HCT116 (cell line): Measurements from ENCODE around the gene CYSTM1. TPM values are rescaled to one million over a fixed set of nuclear protein-coding genes. Genes with fewer than 3 reads are reported as not detected.
A peak's percentile ranks its signal among the peaks of the same experiment; 100 is the strongest.

Experiments used
- ATAC-seq: fragments of 200-7000 bp; cut with Tn5 transposase; 2 replicates; pipeline ENCODE4 v1.9.1; 2020; ENCODE audit warnings: mild to moderate bottlenecking, moderate library complexity
- BruUV-seq: library from RNA; stranded (reverse); fragments of 400-500 nt; replicated peaks from 2 replicates; lab custom pipeline; 2021; lab: Mats Ljungman, UMichigan
- CTCF ChIA-PET: fragments of 300-600 bp; sonication (Branson Sonifier 250); formaldehyde crosslinking; loops from one replicate; lab custom pipeline; 2021; ENCODE audit warnings: antibody characterized with exemption; lab: Charles Lee
- POLR2A ChIA-PET: fragments of 300-600, 350-600 bp; sonication (Branson Sonifier 250); formaldehyde crosslinking; loops from one replicate; lab custom pipeline; 2021; ENCODE audit warnings: antibody characterized with exemption; lab: Charles Lee
- RAD21 ChIA-PET, 2 experiments: fragments of 300-600 bp; sonication (Branson Sonifier 250); formaldehyde crosslinking; loops; one replicate each; lab custom pipeline; 2023; ENCODE audit warnings: low total read pairs in 2 of 2; ENCODE audit not compliant: uncharacterized antibody in 2 of 2, unreplicated experiment in 2 of 2, low non-redundant PET in 1 of 2; lab: Charles Lee
- DNase-seq: peaks from one replicate; pipeline ENCODE4 v3.0.0-alpha.2; 2010; ENCODE audit warnings: low read depth, low spot score
- H2AFZ ChIP-seq: fragments of 200-600 bp; shearing (Covaris generic), sonication (generic); 2 replicates; pipeline ENCODE4 v1.6.1; 2017; ENCODE audit warnings: low read depth, mixed run types, mixed read lengths, antibody characterized with exemption, low read length; ENCODE audit not compliant: poor library complexity, severe bottlenecking
- H3K27ac ChIP-seq: 2 replicates; pipeline ENCODE4 v1.5.1; 2012; ENCODE audit warnings: low read depth, low read length
- H3K27me3 ChIP-seq: fragments of 200-600 bp; sonication (generic); 2 replicates; pipeline ENCODE4 v1.6.1; 2016; ENCODE audit warnings: mixed run types, low read length, mixed read lengths; ENCODE audit not compliant: insufficient read depth
- H3K36me3 ChIP-seq, 2 experiments: fragments of 200-500 bp in 1 of 2; fragments of 200-600 bp in 1 of 2; sonication (Bioruptor generic) in 1 of 2; sonication (generic) in 1 of 2; 2 replicates each; pipeline versions ENCODE4 v1.5.1 to v1.6.1; 2014 to 2016; ENCODE audit warnings: low read length in 2 of 2, inconsistent platforms in 1 of 2, mixed read lengths in 1 of 2, mixed run types in 1 of 2; ENCODE audit not compliant: insufficient read depth in 2 of 2, control insufficient read depth in 1 of 2
- H3K4me1 ChIP-seq, 2 experiments: fragments of 200-600 bp in 1 of 2; sonication (generic) in 1 of 2; 2 replicates each; pipeline versions ENCODE4 v1.5.1 to v1.6.1; 2012 to 2017; ENCODE audit warnings: low read length in 2 of 2, inconsistent platforms in 1 of 2, mild to moderate bottlenecking in 1 of 2, mixed read lengths in 1 of 2, mixed run types in 1 of 2, moderate library complexity in 1 of 2; ENCODE audit not compliant: insufficient read depth in 2 of 2, control insufficient read depth in 1 of 2
- H3K4me2 ChIP-seq: fragments of 200-600 bp; sonication (generic); 2 replicates; pipeline ENCODE4 v1.6.1; 2017; ENCODE audit warnings: mixed run types, low read length, mixed read lengths
- H3K4me3 ChIP-seq, 2 experiments: fragments of 200-600 bp in 1 of 2; sonication (generic) in 1 of 2; replicated peaks in 1 of 2; 2 replicates each; pipeline ENCODE4 v1.5.1; 2011 to 2016; ENCODE audit warnings: low read length in 2 of 2, control low read depth in 1 of 2, low read depth in 1 of 2, mild to moderate bottlenecking in 1 of 2, mixed read lengths in 1 of 2, mixed run types in 1 of 2
- H3K79me2 ChIP-seq: fragments of 200-600 bp; sonication (generic); 2 replicates; pipeline ENCODE4 v1.6.1; 2017; ENCODE audit warnings: mild to moderate bottlenecking, mixed run types, low read length, moderate library complexity, mixed read lengths; ENCODE audit not compliant: insufficient read depth
- H3K9ac ChIP-seq: fragments of 200-600 bp; sonication (generic); 2 replicates; pipeline ENCODE4 v1.6.1; 2016; ENCODE audit warnings: low read length, mixed read lengths
- H3K9me2 ChIP-seq: fragments of 200-600 bp; sonication (generic), shearing (Covaris generic); 2 replicates; pipeline ENCODE4 v1.6.1; 2017; ENCODE audit warnings: mixed run types, mild to moderate bottlenecking, moderate library complexity; ENCODE audit not compliant: insufficient read depth
- H3K9me3 ChIP-seq, 2 experiments: fragments of 200-500 bp in 1 of 2; fragments of 200-600 bp in 1 of 2; sonication (Bioruptor generic) in 1 of 2; sonication (generic) in 1 of 2; 2 replicates each; pipeline ENCODE4 v1.6.1; 2014 to 2017; ENCODE audit warnings: low read length in 2 of 2, mixed read lengths in 2 of 2, inconsistent platforms in 1 of 2, low read depth in 1 of 2, mild to moderate bottlenecking in 1 of 2, mixed run types in 1 of 2, moderate library complexity in 1 of 2; ENCODE audit not compliant: control insufficient read depth in 1 of 2, insufficient read depth in 1 of 2
- H4K20me1 ChIP-seq: fragments of 200-600 bp; sonication (generic), shearing (Covaris generic); 2 replicates; pipeline ENCODE4 v1.6.1; 2017; ENCODE audit warnings: mixed run types, mild to moderate bottlenecking, moderate library complexity; ENCODE audit not compliant: insufficient read depth
- ATF3 ChIP-seq: IDR thresholded peaks from 2 replicates; pipeline ENCODE4 v1.6.1; 2012
- CBX3 ChIP-seq: IDR thresholded peaks from 2 replicates; pipeline ENCODE4 v1.6.1; 2012; ENCODE audit warnings: low read depth
- CTCF ChIP-seq, 3 experiments: fragments of 200-600 bp in 1 of 3; sonication (generic) in 1 of 3; IDR thresholded peaks in 2 of 3; conservative IDR thresholded peaks in 1 of 3; 2 replicates each; pipeline ENCODE4 v1.5.1; 2012 to 2017; ENCODE audit warnings: low read depth in 2 of 3, low read length in 2 of 3, antibody characterized with exemption in 1 of 3, borderline replicate concordance in 1 of 3, control low read depth in 1 of 3, mild to moderate bottlenecking in 1 of 3, mixed read lengths in 1 of 3, mixed run types in 1 of 3, moderate library complexity in 1 of 3; ENCODE audit not compliant: insufficient read depth in 1 of 3
- EGR1 ChIP-seq: IDR thresholded peaks from 2 replicates; pipeline ENCODE4 v1.6.1; 2012; ENCODE audit warnings: low read depth
- ELF1 ChIP-seq: IDR thresholded peaks from 2 replicates; pipeline ENCODE4 v1.6.1; 2012; ENCODE audit warnings: low read depth, borderline replicate concordance
- EZH2phosphoT487 ChIP-seq: fragments of 200-600 bp; IDR thresholded peaks from 2 replicates; pipeline ENCODE4 v1.6.1; 2018; ENCODE audit warnings: antibody characterized with exemption, borderline replicate concordance
- JUND ChIP-seq: IDR thresholded peaks from 2 replicates; pipeline ENCODE4 v1.6.1; 2012
- MAX ChIP-seq: IDR thresholded peaks from 2 replicates; pipeline ENCODE4 v1.6.1; 2012
- POLR2A ChIP-seq: IDR thresholded peaks from 2 replicates; pipeline ENCODE4 v1.7.0; 2011; ENCODE audit warnings: borderline replicate concordance; ENCODE audit not compliant: insufficient read depth, insufficient read length; ENCODE audit errors: extremely low read depth
- RAD21 ChIP-seq: IDR thresholded peaks from 2 replicates; pipeline ENCODE4 v1.6.1; 2012; ENCODE audit warnings: low read depth, mild to moderate bottlenecking
- REST ChIP-seq: IDR thresholded peaks from 2 replicates; pipeline ENCODE4 v1.6.1; 2012; ENCODE audit warnings: low read depth
- SIN3A ChIP-seq: IDR thresholded peaks from 2 replicates; pipeline ENCODE4 v1.6.1; 2012; ENCODE audit warnings: low read depth
- SP1 ChIP-seq: IDR thresholded peaks from 2 replicates; pipeline ENCODE4 v1.6.1; 2012; ENCODE audit warnings: low read depth
- SRF ChIP-seq: IDR thresholded peaks from 2 replicates; pipeline ENCODE4 v1.6.1; 2012; ENCODE audit warnings: low read depth
- ZBTB33 ChIP-seq: IDR thresholded peaks from 2 replicates; pipeline ENCODE4 v1.6.1; 2011; ENCODE audit warnings: mild to moderate bottlenecking, low read length, moderate library complexity; ENCODE audit not compliant: insufficient replicate concordance; ENCODE audit errors: extremely low read depth
- ZFX ChIP-seq: fragments of 450-650 bp; IDR thresholded peaks from 2 replicates; pipeline ENCODE4 v1.6.1; 2017
- intact Hi-C: fragments of 100-400 bp; cut with micrococcal nuclease; formaldehyde crosslinking; loops from 2 replicates; pipeline ENCODE4 v1.10.0; 2022
- total RNA-seq: library from RNA; stranded (reverse); gene quantifications from one replicate; pipeline ENCODE4 v1.2.1, GENCODE V29; 2021; ENCODE audit not compliant: unreplicated experiment

Gene CYSTM1
- total RNA-seq, 1 experiment from 2014 or later = 56.0 TPM

- ChIA-PET RAD21 (no interaction called here), CTCF (no interaction called here), POLR2A (no interaction called here)
- ATAC-seq (peak; percentile 50; the same call in 1 of the 2 replicates), DNase-seq (no peak)
- H3K79me2 ChIP-seq = peaks cover 65% of the 10 kb centered on the region
- no peak for TF ChIP-seq SIN3A
- TF ChIP-seq RAD21 = no peak
- no peak for TF ChIP-seq ZFX
- TF ChIP-seq EGR1 = no peak
- TF ChIP-seq MAX = no peak
- TF ChIP-seq REST = no peak
- TF ChIP-seq ZBTB33 = no peak
- no peak for TF ChIP-seq POLR2A
- no peak for TF ChIP-seq ATF3
- no peak for TF ChIP-seq SP1
- TF ChIP-seq ELF1 = no peak
- TF ChIP-seq JUND = no peak
- no peak for TF ChIP-seq SRF
- TF ChIP-seq EZH2phosphoT487 = no peak
- TF ChIP-seq CTCF (IDR thresholded peaks at IDR 0.05 in 2 of 3, conservative IDR thresholded peaks at IDR 0.05 in 1 of 3; ENCODE audit: borderline replicate concordance in 1 of 3, insufficient read depth in 1 of 3, low read depth in 2 of 3, low read length in 2 of 3) = no peak
- no peak for TF ChIP-seq CBX3
- H3K9me3 ChIP-seq = no peaks in the 10 kb centered on the region
- intact Hi-C loops = no loop called here
- peaks cover 23 to 37% of the 10 kb centered on the region in 2 experiments for H3K4me1 ChIP-seq
- peak overlapping the region; percentile 35 for H3K4me2 ChIP-seq
- H2AFZ ChIP-seq = no peak overlapping the region
- H3K9me2 ChIP-seq = 0 out of 2 replicates have a peak, but pooled peaks cover 5% of the 10 kb centered on the region
- no peak overlapping the region for H3K27ac ChIP-seq
- H4K20me1 ChIP-seq = no peaks in the 10 kb centered on the region
- no peak overlapping the region for H3K9ac ChIP-seq
- no peaks in the 10 kb centered on the region for H3K36me3 ChIP-seq
- no peaks in the 10 kb centered on the region for H3K27me3 ChIP-seq
- BruUV-seq = no TSS peak
- no peak overlapping the region for H3K4me3 ChIP-seq
Observed at GRCh38 chr5:140182803-140183367, 7.9 kb downstream of the CYSTM1 start.
